CD4-positive, alpha-beta T cell (primary cell): ENCODE measurements around the gene BRD7. TPM values are rescaled to one million over a fixed set of nuclear protein-coding genes. Genes with fewer than 3 reads are reported as not detected.

Experiments
- ATAC-seq: fragments of 200-7000 bp; cut with Tn5 transposase; one replicate; pipeline ENCODE4 v1.10.0; 2022; ENCODE audit warnings: mild to moderate bottlenecking; ENCODE audit not compliant: poor library complexity
- CTCF ChIA-PET: fragments of 350-600 bp; sonication (Branson Sonifier 250); formaldehyde crosslinking; loops from one replicate; lab custom pipeline; 2021; ENCODE audit warnings: antibody characterized with exemption, inconsistent platforms; lab: Charles Lee
- POLR2A ChIA-PET: fragments of 350-600 bp; sonication (Branson Sonifier 250); formaldehyde crosslinking; loops from one replicate; lab custom pipeline; 2021; ENCODE audit warnings: antibody characterized with exemption, inconsistent platforms; lab: Charles Lee
- DNase-seq, 14 experiments: peaks; one replicate each; pipeline ENCODE4 v3.0.0-alpha.2; 2013 to 2020; ENCODE audit warnings: mixed read lengths in 2 of 14
- H3K27ac ChIP-seq, 2 donors: one replicate each; pipeline versions ENCODE4 v1.5.1 to v1.7.0; 2013; ENCODE audit warnings: low read length in 2 of 2, low read depth in 1 of 2, mild to moderate bottlenecking in 1 of 2
- H3K27me3 ChIP-seq, 2 experiments: 1 replicate in 1 of 2; 2 replicates in 1 of 2; pipeline versions ENCODE4 v1.6.1 to v1.7.0; 2013; ENCODE audit warnings: low read length in 2 of 2, control low read depth in 1 of 2, mild to moderate bottlenecking in 1 of 2, moderate library complexity in 1 of 2; ENCODE audit not compliant: insufficient read depth in 2 of 2, control insufficient read depth in 1 of 2
- H3K36me3 ChIP-seq: one replicate; pipeline ENCODE4 v1.6.1; 2013; ENCODE audit warnings: low read length, control low read depth; ENCODE audit not compliant: insufficient read depth
- H3K4me1 ChIP-seq: one replicate; pipeline ENCODE4 v1.6.1; 2013; ENCODE audit warnings: low read length, control low read depth; ENCODE audit not compliant: insufficient read depth
- H3K4me3 ChIP-seq: one replicate; pipeline ENCODE4 v1.5.1; 2013; ENCODE audit warnings: mild to moderate bottlenecking, low read length, moderate library complexity
- H3K9me3 ChIP-seq, 2 experiments: 1 replicate in 1 of 2; 2 replicates in 1 of 2; pipeline versions ENCODE4 v1.6.1 to v1.7.0; 2013; ENCODE audit warnings: low read length in 2 of 2, mild to moderate bottlenecking in 2 of 2, control low read depth in 1 of 2, moderate library complexity in 1 of 2; ENCODE audit not compliant: control insufficient read depth in 1 of 2, insufficient read depth in 1 of 2
- H3K27ac Mint-ChIP-seq: one replicate; pipeline ENCODE4 v1.8.0; 2020; ENCODE audit warnings: mixed read lengths
- H3K27me3 Mint-ChIP-seq: one replicate; pipeline ENCODE4 v1.8.0; 2021; ENCODE audit warnings: mixed read lengths
- H3K36me3 Mint-ChIP-seq: one replicate; pipeline ENCODE4 v1.8.0; 2021; ENCODE audit warnings: low read depth, mixed read lengths
- H3K4me1 Mint-ChIP-seq: one replicate; pipeline ENCODE4 v1.8.0; 2021; ENCODE audit warnings: low read depth, mixed read lengths
- H3K4me3 Mint-ChIP-seq: one replicate; pipeline ENCODE4 v1.8.0; 2020; ENCODE audit warnings: mild to moderate bottlenecking, mixed read lengths
- H3K9me3 Mint-ChIP-seq: one replicate; pipeline ENCODE4 v1.8.0; 2020; ENCODE audit warnings: mixed read lengths
- CTCF ChIP-seq: fragments of 200-600 bp; IDR thresholded peaks from one replicate; pipeline ENCODE4 v1.8.0; 2022; ENCODE audit warnings: antibody characterized with exemption, mild to moderate bottlenecking
- intact Hi-C, 2 experiments: fragments of 100-400 bp; cut with DNase I in 1 of 2; cut with micrococcal nuclease in 1 of 2; formaldehyde crosslinking; loops; one replicate each; pipeline versions ENCODE4 v1.15.1 to v1.9.0; 2023 to 2025; cut with DNase I, micrococcal nuclease
- total RNA-seq, 174 experiments: library from RNA in 2 of 174; stranded (reverse) in 2 of 174; gene quantifications; one replicate each; pipeline ENCODE4 v1.2.3 and lab custom pipeline; 2021 to 2026

BRD7 gene
- total RNA-seq, 2 experiments from 2014 or later: 95.4 to 103 TPM

DNA sequence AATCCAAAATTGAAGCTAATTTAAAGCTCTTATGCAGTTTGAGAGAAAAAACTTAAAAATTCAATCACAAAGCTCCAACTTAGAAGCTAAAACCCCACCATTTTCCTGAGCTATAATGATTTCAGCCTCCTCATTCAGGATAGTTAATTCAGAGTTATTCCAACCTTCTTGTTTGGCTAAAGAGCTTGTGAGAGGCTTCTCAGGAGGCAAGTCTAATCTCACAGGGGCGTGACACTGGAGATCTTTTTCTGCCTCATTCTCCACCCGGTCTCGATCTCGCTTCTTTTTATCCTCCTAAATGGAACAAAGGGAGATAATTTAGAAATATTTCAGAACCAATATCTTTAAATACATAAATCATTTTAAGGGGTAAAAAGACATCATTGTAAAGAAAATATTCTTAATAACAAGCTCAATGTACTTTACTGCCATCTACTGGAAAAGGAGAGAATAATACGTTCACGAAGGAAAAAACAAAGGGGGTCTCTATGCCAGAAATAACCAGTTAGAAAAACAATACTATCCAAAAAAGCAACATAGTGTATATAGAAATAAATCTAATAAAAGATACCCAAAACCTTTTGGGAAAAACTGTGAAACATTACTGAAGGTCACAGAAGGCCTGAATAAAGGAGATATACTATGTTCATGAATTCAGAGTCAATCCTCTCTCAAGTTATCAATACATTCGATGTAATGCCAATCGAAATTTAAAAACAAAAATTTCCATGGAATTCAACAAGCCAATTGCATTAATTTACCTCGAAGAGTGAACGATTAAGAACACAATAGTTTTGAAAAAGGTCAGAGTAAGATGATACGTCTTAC, 13.9 kb downstream of the BRD7 start:
- Mint-ChIP-seq H3K36me3 (peaks cover 83% of the 10 kb centered on the region), H3K27ac (peak overlapping the region; percentile 80), H3K27me3 (no peaks in the 10 kb centered on the region), H3K4me1 (peaks cover 52% of the 10 kb centered on the region), H3K4me3 (no peak overlapping the region), H3K9me3 (no peaks in the 10 kb centered on the region)
- TF ChIP-seq CTCF: peak; percentile 95
- intact Hi-C loops: loop anchor here (1.0 to 5.0 kb wide), 7 partner anchors 16 to 328 kb away; partner anchors contain the start of genes ADCY7 (in 2 of the 2) and CNEP1R1 (in 1 of the 2)
- ATAC-seq (peak; percentile 55), DNase-seq (peak in 3 of 14 experiments; percentile 49 to 51 (median 50))
- Histone ChIP-seq H3K36me3 (peaks cover 51% of the 10 kb centered on the region), H3K9me3 (no peaks in the 10 kb centered on the region), H3K4me1 (peaks cover 3% of the 10 kb centered on the region), H3K27me3 (no peaks in the 10 kb centered on the region), H3K27ac (no peak overlapping the region), H3K4me3 (no peak overlapping the region)
- ChIA-PET POLR2A (interaction anchor here (0.8 to 7.6 kb wide), 17 partner anchors 12 to 452 kb away, joined by 3 to 90 read pairs (median 5); partner anchors contain the start of genes ADCY7, BRD7 and CNEP1R1), CTCF (interaction anchor here (0.7 to 8.8 kb wide), 22 partner anchors 10 to 452 kb away, joined by 3 to 91 read pairs (median 5); partner anchors contain the start of gene BRD7)

DNA sequence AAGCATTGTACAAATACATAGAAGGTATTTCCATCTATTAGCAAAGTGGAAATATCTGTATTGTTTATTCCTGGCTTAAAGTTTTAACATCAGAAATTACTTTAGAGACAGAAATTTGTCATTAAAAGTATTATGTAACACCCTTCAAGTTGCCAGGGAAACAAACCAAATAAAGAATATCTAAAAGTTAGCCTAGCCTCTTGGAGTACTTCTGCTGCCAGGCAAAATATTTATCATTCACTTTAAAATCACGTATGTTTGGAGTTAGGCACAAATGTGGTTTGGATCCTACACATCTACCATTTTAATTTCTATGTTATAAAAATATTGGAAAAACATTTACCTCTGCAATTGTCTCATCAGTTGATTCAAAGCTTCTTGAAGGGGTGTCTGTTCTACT, 14.7 kb downstream of the BRD7 start:
- Histone ChIP-seq H3K4me3 (no peak overlapping the region), H3K36me3 (peaks cover 57% of the 10 kb centered on the region), H3K4me1 (peaks cover 3% of the 10 kb centered on the region), H3K27ac (no peak overlapping the region), H3K27me3 (no peaks in the 10 kb centered on the region), H3K9me3 (no peaks in the 10 kb centered on the region)
- POLR2A ChIA-PET: interaction anchor here (0.8 to 7.6 kb wide), 13 partner anchors 11 to 452 kb away, joined by 3 to 90 read pairs (median 6); partner anchors contain the start of genes ADCY7 and BRD7
- peaks cover 85% of the 10 kb centered on the region for H3K36me3 Mint-ChIP-seq
- peaks cover 2% of the 10 kb centered on the region for H3K9me3 Mint-ChIP-seq
- ATAC-seq (no peak), DNase-seq (no peak)
- CTCF ChIA-PET: interaction anchor here (0.9 to 8.8 kb wide), 16 partner anchors 10 to 453 kb away, joined by 3 to 91 read pairs (median 6); no protein-coding TSS in a partner anchor
- TF ChIP-seq CTCF: no peak
- H3K4me1 Mint-ChIP-seq: peaks cover 47% of the 10 kb centered on the region
- no peaks in the 10 kb centered on the region for H3K27me3 Mint-ChIP-seq
- H3K27ac Mint-ChIP-seq: no peak overlapping the region
- no peak overlapping the region for H3K4me3 Mint-ChIP-seq
- intact Hi-C loops: loop anchor here (1.0 to 2.0 kb wide), 4 partner anchors 15 to 139 kb away; partner anchors contain the start of gene ADCY7 (in 1 of the 2)

- peak; percentile 63 for ATAC-seq
- Mint-ChIP-seq H3K4me3 (no peak overlapping the region), H3K9me3 (peaks cover 2% of the 10 kb centered on the region), H3K36me3 (peaks cover 86% of the 10 kb centered on the region), H3K4me1 (peaks cover 44% of the 10 kb centered on the region), H3K27ac (peak overlapping the region; percentile 60), H3K27me3 (no peaks in the 10 kb centered on the region)
- Histone ChIP-seq H3K36me3 (peaks cover 52% of the 10 kb centered on the region), H3K4me3 (no peak overlapping the region), H3K9me3 (no peaks in the 10 kb centered on the region), H3K4me1 (peaks cover 3% of the 10 kb centered on the region), H3K27ac (no peak overlapping the region), H3K27me3 (no peaks in the 10 kb centered on the region)
- intact Hi-C loops: no loop called here
- no peak for TF ChIP-seq CTCF
- ChIA-PET CTCF (interaction anchor here (1.2 to 8.8 kb wide), 3 partner anchors 9 to 313 kb away, joined by 3 to 91 read pairs (median 4); no protein-coding TSS in a partner anchor), POLR2A (interaction anchor here (2.5 to 7.6 kb wide), 2 partner anchors 13 to 25 kb away, joined by 10 to 90 read pairs; no protein-coding TSS in a partner anchor)
- DNase-seq: no peak
These were observed 16.8 kb downstream of the BRD7 start for GRCh38 chr16:50351952-50352351.
